ENCODE measurements around the gene AACS.
"Not testable (repeated sequence)": the region's sequence is repeated elsewhere in the genome, so short reads cannot be mapped to it uniquely, and the experiment has no call there.

The AACS gene

DNA sequence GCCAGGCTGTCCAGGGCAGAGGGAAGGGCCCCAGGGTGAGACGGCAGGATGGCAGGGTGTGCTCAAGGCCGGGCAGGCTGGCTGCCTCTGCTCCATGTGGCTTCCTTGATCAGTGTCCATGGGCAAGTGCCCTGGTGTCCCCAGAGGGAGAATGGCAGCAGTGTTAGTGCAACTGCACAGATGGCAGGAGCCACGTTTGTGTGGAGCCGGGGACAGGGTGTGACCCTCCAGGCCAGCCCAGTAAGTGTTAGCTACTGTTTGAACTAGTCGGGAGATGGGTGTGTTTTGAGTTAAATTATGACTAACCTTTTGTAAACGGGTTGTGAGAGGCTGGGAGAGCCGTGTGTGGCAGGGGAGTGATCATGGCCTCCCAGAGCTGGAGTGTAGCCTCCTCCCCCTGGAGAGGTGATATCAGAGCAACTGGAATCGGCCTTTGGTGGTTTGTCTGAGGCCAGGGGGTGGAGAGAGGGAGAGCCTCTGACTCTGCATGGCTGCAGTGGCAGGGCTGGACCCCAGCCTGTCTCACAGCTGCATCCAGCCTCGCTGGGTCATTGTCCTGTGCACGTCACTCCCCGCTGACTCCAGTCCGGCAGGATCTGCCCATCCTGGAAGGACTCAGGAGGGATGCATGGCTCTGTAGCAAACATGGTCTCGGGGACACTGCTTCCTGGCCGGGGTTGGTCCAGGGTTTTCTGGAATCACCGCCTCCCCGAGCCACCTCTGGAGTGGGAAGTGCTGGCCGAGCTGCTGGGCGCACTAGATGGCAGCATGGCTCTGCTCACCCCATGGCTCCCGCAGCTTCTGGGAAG, 27.8 kb downstream of the AACS start:
- DNase-seq, result no peak

DNA sequence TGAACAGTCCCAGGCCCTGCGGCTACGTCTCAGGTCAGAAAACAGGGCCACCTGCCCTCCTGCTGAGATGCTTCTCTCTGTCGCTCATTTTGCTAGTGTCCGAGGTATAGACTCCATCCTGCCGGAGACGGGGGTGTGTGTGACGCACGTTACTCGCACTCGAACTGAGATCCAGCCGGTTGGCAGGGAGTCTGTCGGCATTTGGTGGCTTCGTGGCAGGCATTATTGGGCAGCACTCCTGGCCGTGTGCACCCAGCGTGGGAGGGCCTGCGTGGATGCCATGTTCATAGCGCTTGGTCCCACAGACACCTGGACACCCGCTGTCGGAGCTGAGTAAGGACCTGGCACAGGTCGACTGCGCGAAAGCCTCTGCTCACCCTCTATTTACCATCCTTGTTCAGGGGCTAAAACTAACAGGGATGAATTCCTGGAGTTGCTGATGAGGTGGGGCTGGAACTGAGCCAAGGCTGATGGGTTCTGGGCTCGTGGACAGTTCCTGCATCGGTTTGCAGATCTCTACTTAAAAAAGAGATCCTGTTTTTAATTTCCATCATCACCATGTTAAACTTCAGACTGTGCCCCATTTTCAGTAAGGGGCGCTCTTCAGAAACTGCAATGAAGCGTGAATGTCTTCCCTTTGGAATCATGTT, 28.6 kb downstream of the AACS start:
- no peak for DNase-seq

DNA sequence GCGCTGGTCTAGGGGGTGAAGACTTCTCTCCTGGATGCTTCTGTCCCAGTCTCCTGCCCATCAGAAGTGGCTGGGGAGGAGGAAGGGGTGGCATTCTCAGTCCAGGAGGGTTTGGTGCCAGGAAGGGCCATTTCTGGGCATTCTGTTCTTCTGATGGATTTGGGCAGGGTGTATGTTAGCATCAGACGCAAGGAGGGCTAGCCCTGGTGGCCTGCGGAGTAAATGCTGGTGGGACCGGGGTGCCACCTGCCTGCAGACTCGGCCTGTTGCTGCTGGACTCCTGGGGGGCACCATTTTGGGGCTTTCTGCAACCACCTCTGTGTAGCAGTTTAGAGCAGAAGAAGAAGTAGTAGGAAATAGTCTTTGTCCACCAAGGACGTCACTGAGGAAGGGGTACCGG, 31.7 kb downstream of the AACS start:
- DNase-seq, result no peak

DNA sequence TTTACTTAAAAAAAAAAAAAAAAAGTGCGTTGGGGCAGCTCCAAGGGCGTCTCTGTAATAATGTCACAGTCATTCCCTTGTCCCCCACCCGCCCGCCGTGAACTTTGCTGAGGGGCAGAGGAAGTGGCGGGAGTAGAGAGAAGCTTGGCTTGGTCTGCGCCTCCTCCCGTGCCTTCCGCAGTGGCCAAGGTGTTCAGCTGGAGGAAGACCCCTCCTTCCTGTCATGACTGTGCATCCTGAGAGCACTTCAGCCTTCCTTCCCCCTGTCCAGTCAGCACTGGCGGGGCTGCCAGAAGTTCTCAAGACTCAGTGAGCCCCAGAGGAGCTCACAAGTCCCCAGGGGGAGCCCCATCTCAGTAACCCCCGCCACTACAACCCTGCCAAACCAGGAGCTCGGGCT, 32.2 kb downstream of the AACS start:
- no peak for DNase-seq

- DNase-seq, result no peak
These were observed 33.6 kb downstream of the AACS start for GRCh38 chr12:125098676-125099408.

GRCh38 chr12:125099409-125099782, 34.2 kb downstream of the AACS start:
- no peak for DNase-seq

DNA sequence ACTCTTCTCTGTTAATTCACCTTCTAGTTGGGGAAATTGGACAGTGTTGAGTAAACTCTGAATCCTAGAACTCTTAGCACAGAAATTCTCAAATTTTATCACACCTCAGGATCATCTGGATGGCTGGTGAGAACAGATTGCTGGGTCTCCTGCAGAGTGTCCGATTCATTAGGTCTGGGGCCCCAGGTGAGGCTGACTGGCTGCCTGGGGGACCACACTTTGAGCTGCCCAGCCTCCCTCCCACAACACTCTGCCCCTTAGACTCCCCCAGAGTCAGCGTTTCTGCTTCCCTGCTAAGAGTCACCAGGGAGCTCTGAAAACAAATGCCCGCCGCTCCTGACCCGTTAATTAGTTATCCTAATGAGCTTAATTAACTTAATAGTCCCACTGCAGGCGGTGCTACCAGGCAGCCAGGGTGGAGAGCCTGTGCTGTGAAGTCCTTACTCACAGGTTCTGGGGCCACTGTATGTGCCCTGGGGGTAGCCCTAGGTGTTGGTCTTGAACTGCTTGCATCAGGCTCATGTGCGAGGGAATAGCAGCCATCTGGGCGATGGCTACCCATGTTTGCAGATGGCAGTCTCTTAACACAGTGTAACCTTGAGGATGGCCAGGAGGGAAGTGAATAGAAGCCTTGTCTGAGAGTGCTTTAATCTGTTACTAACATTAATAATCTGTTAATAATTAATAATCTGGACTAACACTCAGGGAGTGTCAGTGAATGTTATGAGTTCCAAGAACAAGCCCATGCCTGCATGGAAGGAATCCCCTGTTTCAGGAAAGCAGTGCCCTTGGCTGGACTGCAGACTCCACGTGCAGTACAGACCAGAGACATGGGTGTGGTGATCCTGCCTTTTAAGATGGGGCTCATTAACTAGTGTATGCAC, 35.6 kb downstream of the AACS start:
- DNase-seq, result no peak

DNA sequence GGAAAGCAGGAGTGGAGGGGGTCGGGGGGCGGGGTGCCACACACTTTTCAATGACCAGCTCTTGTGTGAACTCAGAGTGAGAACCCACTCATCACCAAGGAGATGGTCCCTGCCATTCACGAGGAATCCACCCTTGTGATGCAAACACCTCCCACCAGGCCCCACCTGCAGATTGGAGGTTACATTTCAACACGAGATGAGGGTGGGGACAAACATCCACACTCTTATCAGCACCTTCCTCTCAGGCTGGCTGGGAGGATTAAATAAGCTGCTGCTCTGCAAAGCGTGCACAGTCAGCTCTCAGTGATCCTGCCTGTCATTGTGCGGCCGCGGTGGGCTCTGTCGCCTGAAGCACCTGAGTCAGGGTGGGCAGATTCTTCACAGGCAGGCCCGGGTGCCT, 39.7 kb downstream of the AACS start:
- no peak for DNase-seq

DNA sequence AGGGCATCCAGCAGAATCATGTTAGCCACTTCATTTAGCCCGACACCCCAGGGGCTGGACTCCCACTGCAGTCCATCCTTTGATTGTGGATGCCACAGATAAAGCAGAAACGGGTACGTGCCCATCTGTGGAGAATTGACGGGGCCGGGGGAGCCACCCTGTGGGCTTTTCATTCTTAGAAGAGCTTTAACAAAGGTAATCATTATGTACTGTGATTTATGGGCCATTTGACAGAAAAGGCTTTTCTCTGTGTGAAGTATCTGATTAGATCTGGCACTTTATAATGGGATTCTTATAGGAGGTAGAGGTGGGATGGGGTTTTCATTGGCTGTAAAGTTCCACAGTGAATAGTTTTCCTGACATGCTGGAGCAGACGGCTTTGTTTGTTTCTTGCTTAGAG, 40.4 kb downstream of the AACS start:
- DNase-seq, result no peak

GRCh38 chr12:125110641-125111360, 45.6 kb downstream of the AACS start:
- no peak for DNase-seq

GRCh38 chr12:125111403-125111802, 46.2 kb downstream of the AACS start:
- no peak for DNase-seq

GRCh38 chr12:125112614-125113013, 47.4 kb downstream of the AACS start:
- DNase-seq, result not testable (repeated sequence)

DNA sequence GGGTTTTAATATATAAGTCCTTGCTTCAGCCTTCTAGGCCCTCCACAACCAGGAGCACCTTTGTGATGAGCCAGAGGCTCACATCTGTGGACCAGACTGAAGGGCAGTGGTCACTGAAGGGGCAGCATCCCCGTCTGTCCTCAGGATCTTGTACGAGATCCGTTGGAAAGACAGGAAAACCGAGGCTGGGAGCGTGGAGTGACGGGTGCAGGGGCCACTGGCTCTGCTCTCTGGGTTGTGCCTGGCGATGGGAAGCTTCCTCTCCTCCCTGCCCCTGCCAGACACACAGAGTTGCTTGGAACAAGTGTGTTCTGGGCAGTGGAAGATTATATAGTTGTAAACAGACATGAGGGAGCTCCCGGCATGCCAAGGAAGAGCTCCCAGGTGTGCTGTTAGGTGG, 48.0 kb downstream of the AACS start:
- DNase-seq, result no peak

DNA sequence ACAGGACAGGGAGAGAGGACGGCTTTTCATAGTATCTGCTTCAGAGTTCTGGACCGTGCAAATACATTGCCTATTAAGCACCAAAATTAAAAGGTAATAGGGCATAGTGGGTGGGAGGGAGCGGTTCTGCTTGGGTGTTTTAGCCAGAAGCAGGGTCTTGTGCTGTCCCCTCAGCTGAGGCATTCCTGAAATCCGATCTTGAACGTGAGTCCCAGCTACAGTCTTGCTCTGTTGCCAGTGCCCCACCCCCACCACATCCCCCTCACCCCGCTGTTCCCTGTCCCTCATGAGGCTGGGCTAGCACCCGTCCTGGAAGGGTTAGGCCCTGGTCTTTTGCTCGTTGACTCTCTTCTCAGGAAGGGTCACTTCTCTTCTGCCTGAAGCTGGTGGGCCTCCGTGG, 48.6 kb downstream of the AACS start:
- DNase-seq, result no peak

GRCh38 chr12:125114365-125115141, 49.3 kb downstream of the AACS start:
- no peak for DNase-seq

DNA sequence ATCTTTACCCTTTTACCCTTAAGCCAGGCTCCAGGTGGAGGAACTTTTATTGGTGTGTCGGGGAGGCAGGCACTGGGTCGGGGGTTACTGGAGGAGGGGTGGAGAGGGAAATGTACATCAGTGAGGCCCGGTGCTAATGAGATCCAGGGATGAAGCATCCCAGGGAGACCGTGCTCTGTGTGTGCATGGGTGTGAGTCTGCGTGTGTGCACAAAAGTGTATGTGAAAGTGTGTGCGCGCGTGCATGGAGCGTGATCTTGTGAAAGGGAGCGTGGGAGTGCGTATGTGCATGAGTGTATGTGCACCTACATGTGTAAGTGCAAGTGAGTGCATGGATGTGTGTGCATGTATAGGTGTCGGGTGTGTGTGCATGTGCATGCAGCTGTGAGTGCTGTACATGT, 55.3 kb downstream of the AACS start:
- DNase-seq, result no peak

- no peak for DNase-seq
These were observed 55.9 kb downstream of the AACS start for GRCh38 chr12:125121106-125121505.

DNA sequence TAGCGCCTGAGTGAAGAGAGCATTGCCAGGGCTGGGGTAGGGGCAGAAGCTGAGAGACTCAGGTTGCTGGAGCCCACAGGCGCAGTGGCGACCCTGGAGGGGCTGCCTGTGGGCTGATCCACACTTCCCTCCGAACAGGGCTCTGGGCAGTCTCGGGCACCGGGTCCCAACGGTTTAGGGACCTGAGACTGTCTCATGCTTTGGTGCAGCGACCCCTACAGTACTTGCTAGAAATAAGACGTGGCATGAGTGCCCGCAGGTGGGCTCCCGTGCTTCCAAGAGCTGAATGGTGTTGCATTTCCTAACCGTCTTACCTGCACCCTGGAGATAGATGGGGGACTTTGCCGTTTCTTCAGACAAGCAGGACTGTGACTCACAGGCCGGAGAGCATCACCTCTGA, 57.4 kb downstream of the AACS start:
- no peak for DNase-seq

DNA sequence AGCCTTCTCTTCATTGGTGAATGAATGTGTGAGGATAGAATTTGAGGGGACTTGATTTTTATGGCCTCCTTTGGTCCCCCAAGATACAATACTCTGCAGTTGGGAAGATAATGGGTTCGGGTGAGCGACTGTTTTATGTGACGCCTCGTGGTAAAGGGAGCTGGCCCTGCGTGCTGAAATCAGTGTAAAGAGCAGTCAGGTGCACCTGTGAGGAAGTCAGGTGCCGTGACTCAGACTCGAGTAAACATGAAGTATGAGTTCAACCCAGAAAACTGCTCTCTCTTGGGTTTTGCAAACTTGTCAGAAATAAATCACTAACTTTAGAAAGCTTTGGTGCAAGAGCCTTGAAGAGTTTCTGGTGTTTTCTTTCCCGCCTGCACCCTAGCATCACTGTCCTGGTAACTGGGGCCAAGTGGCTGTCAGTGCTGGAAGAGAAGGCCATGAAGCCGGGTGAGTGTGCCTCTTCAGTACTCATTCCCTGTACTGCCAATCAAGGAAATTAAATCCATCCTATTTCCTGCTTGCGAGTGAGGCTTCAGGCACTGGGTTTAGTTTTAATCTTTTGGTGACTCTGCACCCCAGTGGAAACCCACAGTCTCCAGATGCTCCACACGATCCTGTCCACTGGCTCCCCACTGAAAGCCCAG, 59.2 kb downstream of the AACS start:
- no peak for DNase-seq

GRCh38 chr12:125125271-125125670, 60.0 kb downstream of the AACS start:
- DNase-seq, result no peak

Measured in activated CD4-positive, CD25-positive, alpha-beta regulatory T cell (primary cell).